HepG2 (cell line): Measurements from ENCODE around the gene SPRED3. TPM values are rescaled to one million over a fixed set of nuclear protein-coding genes. Genes with fewer than 3 reads are reported as not detected.

ENCODE experiments used
- HOXA5 ChIP-seq: sonication (generic); formaldehyde crosslinking; IDR thresholded peaks from 2 replicates; pipeline ENCODE4 v1.4.0; 2020; ENCODE audit warnings: missing genetic modification reagents
- KLF15 ChIP-seq: sonication (generic); formaldehyde crosslinking; IDR thresholded peaks from 2 replicates; pipeline ENCODE4 v1.8.1; 2023; ENCODE audit warnings: borderline replicate concordance, mild to moderate bottlenecking, inconsistent platforms, missing genetic modification reagents, mixed read lengths
- MAFF ChIP-seq: IDR thresholded peaks from 2 replicates; pipeline ENCODE4 v1.6.1; 2011; ENCODE audit warnings: low read depth, low read length, improper control_type of control experiment
- PCBP2 ChIP-seq: fragments of 200-400 bp; formaldehyde crosslinking; optimal IDR thresholded peaks from 2 replicates; pipeline ENCODE3; 2018; ENCODE audit warnings: low read length, low read depth; ENCODE audit not compliant: poor library complexity, severe bottlenecking
- SAP130 ChIP-seq: IDR thresholded peaks from 2 replicates; pipeline ENCODE4 v1.6.1; 2016; ENCODE audit warnings: low read depth
- TCF7L2 ChIP-seq: IDR thresholded peaks from 2 replicates; pipeline ENCODE4 v1.6.1; 2011; ENCODE audit warnings: mild to moderate bottlenecking, low read depth, low read length, moderate library complexity
- XRCC5 ChIP-seq: fragments of 200-400 bp; formaldehyde crosslinking; optimal IDR thresholded peaks from 2 replicates; pipeline ENCODE3; 2017; ENCODE audit warnings: mild to moderate bottlenecking, low read length
- ZNF260 ChIP-seq: sonication (generic); formaldehyde crosslinking; IDR thresholded peaks from 2 replicates; pipeline ENCODE4 v1.4.0; 2020; ENCODE audit warnings: missing genetic modification reagents, low read depth, mild to moderate bottlenecking, borderline replicate concordance
- ZNF441 ChIP-seq: sonication (generic); formaldehyde crosslinking; IDR thresholded peaks from 2 replicates; pipeline ENCODE4 v1.7.0; 2021; ENCODE audit warnings: missing genetic modification reagents, borderline replicate concordance
- ZNF564 ChIP-seq: sonication (generic); formaldehyde crosslinking; IDR thresholded peaks from 2 replicates; pipeline ENCODE4 v1.8.1; 2023; ENCODE audit warnings: mild to moderate bottlenecking, missing genetic modification reagents
- polyA plus RNA-seq, 8 experiments: library from polyadenylated mRNA; depleted of rRNA in 3 of 8; stranded (reverse) in 7 of 8; unstranded in 1 of 8; fragments of >200 nt; fragmentation: Illumina TruSeq in 4 of 8; extraction: Trizol in 4 of 8; gene quantifications; 2 replicates each; pipeline versions ENCODE4 v1.2.1 to v1.2.3, GENCODE V29; 2011 to 2016; ENCODE audit warnings: low read depth in 4 of 8, missing spikeins in 1 of 8, mixed read lengths in 1 of 8; ENCODE audit not compliant: insufficient read depth in 1 of 8
- total RNA-seq, 5 experiments: library from RNA; depleted of rRNA; stranded (reverse); fragments of >200 nt; fragmentation: Illumina TruSeq; extraction: Trizol; gene quantifications; 2 replicates each; pipeline ENCODE4 v1.2.3, GENCODE V29; 2016; ENCODE audit warnings: low read depth in 1 of 5
- TF ChIP-seq, protein P1 (sequence below): sonication (generic); formaldehyde crosslinking; IDR thresholded peaks from 2 replicates; pipeline ENCODE4 v1.4.0; 2020; ENCODE audit warnings: missing genetic modification reagents, borderline replicate concordance
- TF ChIP-seq, protein P2 (sequence below): sonication (generic); formaldehyde crosslinking; IDR thresholded peaks from 2 replicates; pipeline ENCODE4 v1.5.0; 2020; ENCODE audit warnings: missing genetic modification reagents, mild to moderate bottlenecking, borderline replicate concordance
- TF ChIP-seq, protein P3 (sequence below): sonication (generic); formaldehyde crosslinking; IDR thresholded peaks from 2 replicates; pipeline ENCODE4 v1.5.0; 2020; ENCODE audit warnings: missing genetic modification reagents
- TF ChIP-seq, protein P4 (sequence below): sonication (generic); formaldehyde crosslinking; IDR thresholded peaks from 2 replicates; pipeline ENCODE4 v1.8.0; 2022; ENCODE audit warnings: missing genetic modification reagents, mild to moderate bottlenecking, borderline replicate concordance
- TF ChIP-seq, protein P5 (sequence below): sonication (generic); formaldehyde crosslinking; IDR thresholded peaks from 2 replicates; pipeline ENCODE4 v1.4.0; 2020; ENCODE audit warnings: missing genetic modification reagents, borderline replicate concordance
- TF ChIP-seq, protein P6 (sequence below): sonication (generic); formaldehyde crosslinking; IDR thresholded peaks from 2 replicates; pipeline ENCODE4 v1.4.0; 2020; ENCODE audit warnings: missing genetic modification reagents
- TF ChIP-seq, protein P7 (sequence below): sonication (generic); formaldehyde crosslinking; IDR thresholded peaks from 2 replicates; pipeline ENCODE4 v1.8.0; 2022; ENCODE audit warnings: mild to moderate bottlenecking, missing genetic modification reagents, moderate library complexity

The SPRED3 gene
- total and polyA plus RNA-seq, 2 of the 13 experiments (the other 11 are each of a cell fraction or from before 2014, with no cell fraction given), result 0.15 to 0.17 TPM

DNA sequence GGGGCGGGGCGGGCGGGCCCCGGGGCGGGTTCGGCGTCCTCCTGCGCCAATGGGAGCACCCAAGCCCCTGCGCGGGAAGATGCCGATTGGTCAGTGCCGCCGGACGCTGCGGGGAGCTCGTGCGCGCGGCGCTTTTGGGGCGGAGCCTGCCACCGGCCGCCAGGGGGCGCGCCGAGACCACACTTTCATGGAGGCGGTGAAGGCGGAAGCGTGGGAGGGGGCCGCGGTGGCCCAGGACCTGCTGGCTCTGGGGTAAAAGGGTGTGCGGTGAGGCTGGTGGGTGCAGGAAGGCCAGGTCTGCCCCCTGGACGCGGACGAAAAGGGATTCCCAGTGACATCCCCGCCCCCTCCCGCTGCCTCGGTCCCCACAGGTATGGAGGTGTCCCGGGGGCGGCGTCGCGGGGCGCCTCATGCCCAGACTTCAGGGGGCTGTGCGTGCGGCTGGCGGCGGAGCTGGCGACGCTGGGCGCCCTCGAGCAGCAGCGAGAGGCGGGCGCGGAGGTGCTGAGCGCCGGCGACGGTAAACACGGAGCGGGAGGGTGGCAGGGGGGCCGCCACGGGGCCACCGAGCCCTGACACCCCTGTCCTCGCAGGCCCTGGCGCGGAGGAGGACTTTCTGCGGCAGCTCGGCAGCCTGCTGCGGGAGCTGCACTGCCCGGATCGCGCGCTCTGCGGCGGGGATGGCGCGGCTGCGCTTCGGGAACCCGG lies 14.6 kb downstream of the SPRED3 start, which contains the start of gene FAM98C (continued):
- TF ChIP-seq PCBP2, result no peak
- peak; percentile 47 for TF ChIP-seq XRCC5
- TF ChIP-seq, protein P1, sequence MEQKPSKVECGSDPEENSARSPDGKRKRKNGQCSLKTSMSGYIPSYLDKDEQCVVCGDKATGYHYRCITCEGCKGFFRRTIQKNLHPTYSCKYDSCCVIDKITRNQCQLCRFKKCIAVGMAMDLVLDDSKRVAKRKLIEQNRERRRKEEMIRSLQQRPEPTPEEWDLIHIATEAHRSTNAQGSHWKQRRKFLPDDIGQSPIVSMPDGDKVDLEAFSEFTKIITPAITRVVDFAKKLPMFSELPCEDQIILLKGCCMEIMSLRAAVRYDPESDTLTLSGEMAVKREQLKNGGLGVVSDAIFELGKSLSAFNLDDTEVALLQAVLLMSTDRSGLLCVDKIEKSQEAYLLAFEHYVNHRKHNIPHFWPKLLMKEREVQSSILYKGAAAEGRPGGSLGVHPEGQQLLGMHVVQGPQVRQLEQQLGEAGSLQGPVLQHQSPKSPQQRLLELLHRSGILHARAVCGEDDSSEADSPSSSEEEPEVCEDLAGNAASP (CRISPR knock-in tag), result peak; percentile 68
- no peak for TF ChIP-seq MAFF
- peak; percentile 86; the same call in 1 of the 2 replicates for TF ChIP-seq ZNF564 (CRISPR knock-in tag)
- TF ChIP-seq, protein P2, sequence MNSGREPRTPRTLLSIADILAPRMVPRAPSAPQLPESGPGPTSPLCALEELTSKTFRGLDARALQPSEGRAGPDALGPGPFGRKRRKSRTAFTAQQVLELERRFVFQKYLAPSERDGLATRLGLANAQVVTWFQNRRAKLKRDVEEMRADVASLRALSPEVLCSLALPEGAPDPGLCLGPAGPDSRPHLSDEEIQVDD, result peak; percentile 60; the same call in 1 of the 2 replicates
- TF ChIP-seq HOXA5, result peak; percentile 93; the same call in 1 of the 2 replicates
- TF ChIP-seq, protein P3, sequence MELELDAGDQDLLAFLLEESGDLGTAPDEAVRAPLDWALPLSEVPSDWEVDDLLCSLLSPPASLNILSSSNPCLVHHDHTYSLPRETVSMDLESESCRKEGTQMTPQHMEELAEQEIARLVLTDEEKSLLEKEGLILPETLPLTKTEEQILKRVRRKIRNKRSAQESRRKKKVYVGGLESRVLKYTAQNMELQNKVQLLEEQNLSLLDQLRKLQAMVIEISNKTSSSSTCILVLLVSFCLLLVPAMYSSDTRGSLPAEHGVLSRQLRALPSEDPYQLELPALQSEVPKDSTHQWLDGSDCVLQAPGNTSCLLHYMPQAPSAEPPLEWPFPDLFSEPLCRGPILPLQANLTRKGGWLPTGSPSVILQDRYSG (CRISPR knock-in tag), result peak; percentile 50; the same call in 1 of the 2 replicates
- peak; percentile 80 for TF ChIP-seq SAP130 (CRISPR knock-in tag)
- TF ChIP-seq, protein P4, sequence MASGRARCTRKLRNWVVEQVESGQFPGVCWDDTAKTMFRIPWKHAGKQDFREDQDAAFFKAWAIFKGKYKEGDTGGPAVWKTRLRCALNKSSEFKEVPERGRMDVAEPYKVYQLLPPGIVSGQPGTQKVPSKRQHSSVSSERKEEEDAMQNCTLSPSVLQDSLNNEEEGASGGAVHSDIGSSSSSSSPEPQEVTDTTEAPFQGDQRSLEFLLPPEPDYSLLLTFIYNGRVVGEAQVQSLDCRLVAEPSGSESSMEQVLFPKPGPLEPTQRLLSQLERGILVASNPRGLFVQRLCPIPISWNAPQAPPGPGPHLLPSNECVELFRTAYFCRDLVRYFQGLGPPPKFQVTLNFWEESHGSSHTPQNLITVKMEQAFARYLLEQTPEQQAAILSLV, result peak; percentile 74; the same call in 1 of the 2 replicates
- TF ChIP-seq ZNF260 (CRISPR knock-in tag), result no peak
- no peak for TF ChIP-seq KLF15
- TF ChIP-seq, protein P5, sequence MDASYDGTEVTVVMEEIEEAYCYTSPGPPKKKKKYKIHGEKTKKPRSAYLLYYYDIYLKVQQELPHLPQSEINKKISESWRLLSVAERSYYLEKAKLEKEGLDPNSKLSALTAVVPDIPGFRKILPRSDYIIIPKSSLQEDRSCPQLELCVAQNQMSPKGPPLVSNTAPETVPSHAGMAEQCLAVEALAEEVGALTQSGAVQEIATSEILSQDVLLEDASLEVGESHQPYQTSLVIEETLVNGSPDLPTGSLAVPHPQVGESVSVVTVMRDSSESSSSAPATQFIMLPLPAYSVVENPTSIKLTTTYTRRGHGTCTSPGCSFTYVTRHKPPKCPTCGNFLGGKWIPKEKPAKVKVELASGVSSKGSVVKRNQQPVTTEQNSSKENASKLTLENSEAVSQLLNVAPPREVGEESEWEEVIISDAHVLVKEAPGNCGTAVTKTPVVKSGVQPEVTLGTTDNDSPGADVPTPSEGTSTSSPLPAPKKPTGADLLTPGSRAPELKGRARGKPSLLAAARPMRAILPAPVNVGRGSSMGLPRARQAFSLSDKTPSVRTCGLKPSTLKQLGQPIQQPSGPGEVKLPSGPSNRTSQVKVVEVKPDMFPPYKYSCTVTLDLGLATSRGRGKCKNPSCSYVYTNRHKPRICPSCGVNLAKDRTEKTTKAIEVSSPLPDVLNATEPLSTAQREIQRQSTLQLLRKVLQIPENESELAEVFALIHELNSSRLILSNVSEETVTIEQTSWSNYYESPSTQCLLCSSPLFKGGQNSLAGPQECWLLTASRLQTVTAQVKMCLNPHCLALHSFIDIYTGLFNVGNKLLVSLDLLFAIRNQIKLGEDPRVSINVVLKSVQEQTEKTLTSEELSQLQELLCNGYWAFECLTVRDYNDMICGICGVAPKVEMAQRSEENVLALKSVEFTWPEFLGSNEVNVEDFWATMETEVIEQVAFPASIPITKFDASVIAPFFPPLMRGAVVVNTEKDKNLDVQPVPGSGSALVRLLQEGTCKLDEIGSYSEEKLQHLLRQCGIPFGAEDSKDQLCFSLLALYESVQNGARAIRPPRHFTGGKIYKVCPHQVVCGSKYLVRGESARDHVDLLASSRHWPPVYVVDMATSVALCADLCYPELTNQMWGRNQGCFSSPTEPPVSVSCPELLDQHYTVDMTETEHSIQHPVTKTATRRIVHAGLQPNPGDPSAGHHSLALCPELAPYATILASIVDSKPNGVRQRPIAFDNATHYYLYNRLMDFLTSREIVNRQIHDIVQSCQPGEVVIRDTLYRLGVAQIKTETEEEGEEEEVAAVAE (CRISPR knock-in tag), result 0 out of 2 replicates have a peak, but pooled peaks have one; percentile 30
- TF ChIP-seq, protein P6, sequence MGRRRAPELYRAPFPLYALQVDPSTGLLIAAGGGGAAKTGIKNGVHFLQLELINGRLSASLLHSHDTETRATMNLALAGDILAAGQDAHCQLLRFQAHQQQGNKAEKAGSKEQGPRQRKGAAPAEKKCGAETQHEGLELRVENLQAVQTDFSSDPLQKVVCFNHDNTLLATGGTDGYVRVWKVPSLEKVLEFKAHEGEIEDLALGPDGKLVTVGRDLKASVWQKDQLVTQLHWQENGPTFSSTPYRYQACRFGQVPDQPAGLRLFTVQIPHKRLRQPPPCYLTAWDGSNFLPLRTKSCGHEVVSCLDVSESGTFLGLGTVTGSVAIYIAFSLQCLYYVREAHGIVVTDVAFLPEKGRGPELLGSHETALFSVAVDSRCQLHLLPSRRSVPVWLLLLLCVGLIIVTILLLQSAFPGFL (CRISPR knock-in tag), result no peak
- TF ChIP-seq, protein P7, sequence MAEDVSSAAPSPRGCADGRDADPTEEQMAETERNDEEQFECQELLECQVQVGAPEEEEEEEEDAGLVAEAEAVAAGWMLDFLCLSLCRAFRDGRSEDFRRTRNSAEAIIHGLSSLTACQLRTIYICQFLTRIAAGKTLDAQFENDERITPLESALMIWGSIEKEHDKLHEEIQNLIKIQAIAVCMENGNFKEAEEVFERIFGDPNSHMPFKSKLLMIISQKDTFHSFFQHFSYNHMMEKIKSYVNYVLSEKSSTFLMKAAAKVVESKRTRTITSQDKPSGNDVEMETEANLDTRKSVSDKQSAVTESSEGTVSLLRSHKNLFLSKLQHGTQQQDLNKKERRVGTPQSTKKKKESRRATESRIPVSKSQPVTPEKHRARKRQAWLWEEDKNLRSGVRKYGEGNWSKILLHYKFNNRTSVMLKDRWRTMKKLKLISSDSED (CRISPR knock-in tag), result peak; percentile 43; the same call in 1 of the 2 replicates
- peak; percentile 60; the same call in 1 of the 2 replicates for TF ChIP-seq ZNF441 (CRISPR knock-in tag)
- no peak for TF ChIP-seq TCF7L2
